H1 (cell line): ENCODE measurements around the gene CMTR2. TPM values are rescaled to one million over a fixed set of nuclear protein-coding genes. Genes with fewer than 3 reads are reported as not detected.
"Not testable (repeated sequence)": the region's sequence is repeated elsewhere in the genome, so short reads cannot be mapped to it uniquely, and the experiment has no call there.

Experiments
- CTCF ChIA-PET: fragments of 300-600 bp; sonication (Branson Sonifier 250); formaldehyde crosslinking; loops from one replicate; lab custom pipeline; 2021; ENCODE audit not compliant: partially characterized antibody; lab: Charles Lee
- POLR2A ChIA-PET: fragments of 300-600 bp; sonication (Branson Sonifier 250); formaldehyde crosslinking; loops from one replicate; lab custom pipeline; 2021; ENCODE audit warnings: inconsistent platforms; ENCODE audit not compliant: partially characterized antibody; lab: Charles Lee
- DNase-seq, 2 experiments: peaks; one replicate each; pipeline versions ENCODE4 v3.0.0 to v3.0.0-alpha.2; 2010 to 2022; ENCODE audit warnings: low spot score in 2 of 2, low read depth in 1 of 2, mixed read lengths in 1 of 2
- FAIRE-seq: peaks from 2 replicates; lab custom pipeline; 2011; peaks lifted over from hg19 to GRCh38; lab: Jason Lieb, UNC
- H2AFZ ChIP-seq: 2 replicates; pipeline ENCODE4 v1.8.1; 2012; ENCODE audit warnings: low read length, inconsistent platforms
- H2AK5ac ChIP-seq: 2 replicates; pipeline ENCODE4 v1.6.1; 2013; ENCODE audit warnings: low read depth, low read length
- H2BK120ac ChIP-seq: replicated peaks from 2 replicates; pipeline ENCODE3; 2013; ENCODE audit warnings: low read depth, low read length, inconsistent platforms
- H2BK12ac ChIP-seq: 2 replicates; pipeline ENCODE4 v1.6.1; 2013; ENCODE audit warnings: low read depth, low read length
- H2BK15ac ChIP-seq: 2 replicates; pipeline ENCODE4 v1.6.1; 2013; ENCODE audit warnings: low read length
- H2BK20ac ChIP-seq: 2 replicates; pipeline ENCODE4 v1.6.1; 2013; ENCODE audit warnings: low read length
- H2BK5ac ChIP-seq: 2 replicates; pipeline ENCODE4 v1.6.1; 2013; ENCODE audit warnings: low read depth, low read length
- H3K14ac ChIP-seq: 2 replicates; pipeline ENCODE4 v1.6.1; 2013; ENCODE audit warnings: inconsistent platforms; ENCODE audit not compliant: insufficient read length
- H3K18ac ChIP-seq: 2 replicates; pipeline ENCODE4 v1.6.1; 2013; ENCODE audit warnings: low read length; ENCODE audit errors: extremely low read depth
- H3K23ac ChIP-seq: 2 replicates; pipeline ENCODE4 v1.6.1; 2013; ENCODE audit warnings: inconsistent platforms; ENCODE audit not compliant: insufficient read length
- H3K23me2 ChIP-seq: 2 replicates; pipeline ENCODE4 v1.6.1; 2013; ENCODE audit warnings: low read depth, low read length
- H3K27ac ChIP-seq: 2 replicates; pipeline ENCODE4 v1.6.1; 2011; ENCODE audit warnings: low read depth, low read length, inconsistent platforms
- H3K27me3 ChIP-seq, 4 experiments: replicated peaks in 1 of 4; 1 replicate in 1 of 4; 2 replicates in 3 of 4; pipeline versions ENCODE4 v1.6.1 to v1.8.1; 2011 to 2013; ENCODE audit warnings: low read length in 3 of 4, mild to moderate bottlenecking in 3 of 4, inconsistent platforms in 2 of 4, mixed read lengths in 2 of 4, moderate library complexity in 1 of 4; ENCODE audit not compliant: control insufficient read depth in 3 of 4, insufficient read depth in 3 of 4; ENCODE audit errors: extremely low read depth in 1 of 4
- H3K36me3 ChIP-seq, 4 experiments: 2 replicates each; pipeline versions ENCODE4 v1.6.1 to v1.8.1; 2011 to 2013; ENCODE audit warnings: mild to moderate bottlenecking in 4 of 4, low read length in 3 of 4, moderate library complexity in 2 of 4, control low read depth in 1 of 4, inconsistent platforms in 1 of 4; ENCODE audit not compliant: insufficient read depth in 4 of 4, control insufficient read depth in 2 of 4
- H3K4ac ChIP-seq: replicated peaks from 2 replicates; pipeline ENCODE3; 2013; ENCODE audit warnings: low read length, low read depth, mixed read lengths, inconsistent platforms; ENCODE audit not compliant: insufficient read length
- H3K4me1 ChIP-seq, 4 experiments: replicated peaks in 1 of 4; 1 replicate in 1 of 4; 2 replicates in 3 of 4; pipeline versions ENCODE4 v1.6.1 to v1.8.1; 2011 to 2013; ENCODE audit warnings: low read length in 3 of 4, inconsistent platforms in 2 of 4, mixed read lengths in 1 of 4; ENCODE audit not compliant: insufficient read depth in 4 of 4, control insufficient read depth in 3 of 4
- H3K4me2 ChIP-seq, 2 experiments: 2 replicates each; pipeline versions ENCODE4 v1.6.1 to v1.8.1; 2011 to 2013; ENCODE audit warnings: low read depth in 2 of 2, low read length in 2 of 2, control low read depth in 1 of 2, inconsistent platforms in 1 of 2, mild to moderate bottlenecking in 1 of 2; ENCODE audit not compliant: insufficient read depth in 1 of 2
- H3K4me3 ChIP-seq, 4 experiments: fragments of 200-600, 300-600 bp in 1 of 4; sonication (generic), shearing (Covaris generic), sonication (Bioruptor Twin) in 1 of 4; 2 replicates each; pipeline versions ENCODE4 v1.5.1 to v1.8.1; 2011 to 2016; ENCODE audit warnings: low read length in 4 of 4, low read depth in 3 of 4, control low read depth in 2 of 4, inconsistent platforms in 2 of 4, mild to moderate bottlenecking in 2 of 4, mixed read lengths in 1 of 4, moderate library complexity in 1 of 4; ENCODE audit not compliant: insufficient read depth in 2 of 4; ENCODE audit errors: extremely low read depth in 1 of 4
- H3K56ac ChIP-seq: replicated peaks from 2 replicates; pipeline ENCODE3; 2013; ENCODE audit warnings: low read depth, mild to moderate bottlenecking, mixed read lengths, low read length, inconsistent platforms; ENCODE audit not compliant: insufficient read length
- H3K79me1 ChIP-seq: 2 replicates; pipeline ENCODE4 v1.6.1; 2013; ENCODE audit warnings: low read depth, low read length, control low read depth
- H3K79me2 ChIP-seq, 2 experiments: 2 replicates each; pipeline versions ENCODE4 v1.6.1 to v1.8.1; 2012 to 2013; ENCODE audit warnings: low read length in 2 of 2, mild to moderate bottlenecking in 2 of 2, inconsistent platforms in 1 of 2; ENCODE audit not compliant: insufficient read depth in 2 of 2, control insufficient read depth in 1 of 2
- H3K9ac ChIP-seq, 4 experiments: replicated peaks in 1 of 4; 1 replicate in 1 of 4; 2 replicates in 3 of 4; pipeline versions ENCODE4 v1.6.1 to v1.8.1; 2011 to 2013; ENCODE audit warnings: low read depth in 3 of 4, low read length in 3 of 4, control low read depth in 2 of 4, mild to moderate bottlenecking in 2 of 4, moderate library complexity in 2 of 4, inconsistent platforms in 1 of 4; ENCODE audit errors: extremely low read depth in 1 of 4
- H3K9me3 ChIP-seq, 2 experiments: 2 replicates each; pipeline versions ENCODE4 v1.6.1 to v1.8.1; 2012 to 2013; ENCODE audit warnings: mild to moderate bottlenecking in 2 of 2, moderate library complexity in 2 of 2, control low read depth in 1 of 2, inconsistent platforms in 1 of 2, low read depth in 1 of 2, low read length in 1 of 2, mixed read lengths in 1 of 2; ENCODE audit not compliant: insufficient read depth in 2 of 2
- H4K20me1 ChIP-seq, 2 experiments: replicated peaks in 1 of 2; 2 replicates each; pipeline versions ENCODE3 to v1.8.1; 2011 to 2013; ENCODE audit warnings: inconsistent platforms in 2 of 2, low read length in 2 of 2, mild to moderate bottlenecking in 1 of 2; ENCODE audit not compliant: insufficient read depth in 2 of 2, control insufficient read depth in 1 of 2
- H4K5ac ChIP-seq: 2 replicates; pipeline ENCODE4 v1.6.1; 2013; ENCODE audit warnings: low read length, low read depth, mixed read lengths, inconsistent platforms; ENCODE audit not compliant: insufficient read length
- H4K8ac ChIP-seq: 2 replicates; pipeline ENCODE4 v1.8.0; 2013; ENCODE audit warnings: mild to moderate bottlenecking, moderate library complexity, low read length, inconsistent platforms; ENCODE audit not compliant: insufficient read depth; ENCODE audit errors: extremely low read depth
- H4K91ac ChIP-seq: replicated peaks from 2 replicates; pipeline ENCODE3; 2013; ENCODE audit warnings: low read length, mixed read lengths, inconsistent platforms; ENCODE audit not compliant: insufficient read length
- WGBS, 2 experiments: shearing (Covaris generic) in 1 of 2; methylation state at CpG; one replicate each; pipeline versions ENCODE4 v1.1.6 to v1.1.7; 2013 to 2015; ENCODE audit warnings: low lambda C conversion rate in 2 of 2, mixed read lengths in 2 of 2, inconsistent platforms in 1 of 2, low coverage in 1 of 2, missing lambda C conversion rate in 1 of 2; ENCODE audit not compliant: insufficient replicate concordance in 2 of 2, insufficient coverage in 1 of 2, insufficient read length in 1 of 2; ENCODE audit errors: extremely low coverage in 1 of 2, missing lambda C conversion rate in 1 of 2; 5-methylcytosine and 5-hydroxymethylcytosine counted together
- polyA plus RNA-seq, 7 experiments: library from polyadenylated mRNA; depleted of rRNA in 3 of 7; stranded (reverse) in 5 of 7; unstranded in 2 of 7; fragments of >200 nt in 5 of 7; fragments of 200-250 nt in 2 of 7; gene quantifications; 1 replicate in 5 of 7; 2 replicates in 1 of 7; 4 replicates in 1 of 7; pipeline versions ENCODE4 v1.2.1 to v1.2.3, GENCODE V29; 2011 to 2013; ENCODE audit warnings: missing spikeins in 2 of 7, mixed read lengths in 2 of 7
- total RNA-seq: library from RNA; stranded (reverse); fragmentation: NEBNext Ultra II Directional; extraction: Animal tissue kit (Norgen Biotek cat#: 25700); gene quantifications from 2 replicates; pipeline ENCODE4 v1.2.1, GENCODE V29; 2021

The CMTR2 gene
- total and polyA plus RNA-seq, 2 of the 8 experiments (the other 6 are each of a cell fraction or from before 2014, with no cell fraction given), result 8.5 to 12.8 TPM

- not testable (repeated sequence) for FAIRE-seq
Observed at GRCh38 chr16:71292095-71292494, 2.9 kb upstream of the CMTR2 start.

More at GRCh38 chr16:71292095-71292494, 2.9 kb upstream of the CMTR2 start:
- H3K4me1 ChIP-seq, H3K36me3 ChIP-seq, H4K5ac ChIP-seq, H2BK120ac ChIP-seq, H3K4me3 ChIP-seq, H3K23me2 ChIP-seq, H3K9me3 ChIP-seq, H3K27me3 ChIP-seq, H2AFZ ChIP-seq, H2BK20ac ChIP-seq, H3K56ac ChIP-seq, H3K23ac ChIP-seq, H2BK5ac ChIP-seq, H3K18ac ChIP-seq, H4K8ac ChIP-seq, H3K79me1 ChIP-seq, H4K91ac ChIP-seq, POLR2A ChIA-PET, H3K27ac ChIP-seq, H3K4me2 ChIP-seq, H3K9ac ChIP-seq, H3K4ac ChIP-seq, H2BK12ac ChIP-seq, H3K14ac ChIP-seq, DNase-seq, H2AK5ac ChIP-seq, H2BK15ac ChIP-seq, H4K20me1 ChIP-seq: not testable (repeated sequence)
- CTCF ChIA-PET, result interaction anchor here (1.3 kb wide), 1 partner anchor 19 kb away, joined by 5 read pairs; no protein-coding TSS in a partner anchor
- peaks cover 0 to 15% of the 10 kb centered on the region in 2 experiments; a peak in 2 of 4 replicates for H3K79me2 ChIP-seq
- 93% methylated on average over 3 of the region's 3 CpGs; no CpG with 5 or more reads in 1 of the 2 experiments for WGBS, 2 experiments
